ENCODE data around the gene PRR19.
A peak's percentile ranks its signal among the peaks of the same experiment; 100 is the strongest.

Gene PRR19

DNA sequence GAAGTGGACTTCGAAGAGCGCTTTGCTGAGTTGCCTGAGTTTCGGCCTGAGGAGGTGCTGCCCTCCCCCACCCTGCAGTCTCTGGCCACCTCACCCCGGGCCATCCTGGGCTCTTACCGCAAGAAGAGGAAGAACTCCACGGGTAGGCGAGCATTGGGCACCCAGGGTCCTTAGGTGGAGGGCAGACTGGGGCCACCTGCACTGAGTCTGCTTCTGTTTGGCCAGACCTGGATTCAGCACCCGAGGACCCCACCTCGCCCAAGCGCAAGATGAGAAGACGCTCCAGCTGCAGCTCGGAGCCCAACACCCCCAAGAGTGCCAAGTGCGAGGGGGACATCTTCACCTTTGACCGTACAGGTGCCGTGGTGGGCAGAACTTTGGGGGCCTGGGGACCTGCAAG is 8.0 kb upstream of the PRR19 start:
- TF ChIP-seq CTCF (conservative IDR thresholded peaks at IDR 0.05; ENCODE audit: low read length): no peak
- no peak overlapping the region for H3K4me3 ChIP-seq (ENCODE audit: low read length)

GRCh38 chr19:42294471-42295137 is 7.3 kb upstream of the PRR19 start:
- TF ChIP-seq CTCF (conservative IDR thresholded peaks at IDR 0.05; ENCODE audit: low read length): no peak
- no peak for DNase-seq (ENCODE audit: low read depth)
- no peak overlapping the region for H3K4me3 ChIP-seq (ENCODE audit: low read length)

More for the DNA sequence above, 8.0 kb upstream of the PRR19 start:
- DNase-seq (ENCODE audit: low read depth): no peak

- no peak for TF ChIP-seq CTCF (conservative IDR thresholded peaks at IDR 0.05; ENCODE audit: low read length)
- DNase-seq (ENCODE audit: low read depth): no peak
- no peak overlapping the region for H3K4me3 ChIP-seq (ENCODE audit: low read length)
These were observed 6.6 kb upstream of the PRR19 start for GRCh38 chr19:42295342-42295741.

DNA sequence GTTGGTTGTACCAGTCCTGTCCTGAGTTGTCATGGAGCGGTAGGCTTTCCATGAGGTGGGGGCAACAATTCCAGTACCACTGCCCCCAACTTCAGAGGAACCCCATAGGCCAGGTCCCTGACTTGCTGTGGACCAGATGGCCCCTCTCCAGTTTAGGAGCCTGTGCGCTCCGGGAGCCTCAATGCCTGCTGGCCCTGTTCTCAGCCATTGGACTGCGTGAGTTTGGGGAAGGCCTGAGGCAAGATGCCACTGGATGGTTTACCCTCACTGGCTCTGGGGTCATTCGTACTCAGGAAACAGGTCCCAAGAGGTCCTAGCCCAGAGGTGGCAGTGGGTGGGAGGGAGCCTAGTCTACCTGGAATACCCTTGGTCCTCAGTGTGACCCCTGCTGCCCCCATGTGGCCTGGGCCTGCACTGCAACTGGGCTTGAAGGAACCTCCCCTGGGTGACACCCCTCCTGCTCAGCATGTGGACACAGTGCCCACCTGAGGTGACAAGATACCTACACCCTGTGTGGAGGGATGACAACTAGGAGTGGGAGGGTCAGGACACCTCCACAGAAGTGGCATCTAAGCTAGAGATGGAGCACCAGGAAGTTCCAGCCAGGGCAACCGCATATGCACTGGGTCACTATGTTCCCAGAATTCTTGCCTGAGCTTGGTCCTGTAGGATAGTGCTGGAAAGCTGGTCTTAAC is 6.0 kb upstream of the PRR19 start:
- no peak overlapping the region for H3K4me3 ChIP-seq (ENCODE audit: low read length)
- DNase-seq (ENCODE audit: low read depth): peak; percentile 44
- peak; percentile 97 for TF ChIP-seq CTCF (conservative IDR thresholded peaks at IDR 0.05; ENCODE audit: low read length)

DNA sequence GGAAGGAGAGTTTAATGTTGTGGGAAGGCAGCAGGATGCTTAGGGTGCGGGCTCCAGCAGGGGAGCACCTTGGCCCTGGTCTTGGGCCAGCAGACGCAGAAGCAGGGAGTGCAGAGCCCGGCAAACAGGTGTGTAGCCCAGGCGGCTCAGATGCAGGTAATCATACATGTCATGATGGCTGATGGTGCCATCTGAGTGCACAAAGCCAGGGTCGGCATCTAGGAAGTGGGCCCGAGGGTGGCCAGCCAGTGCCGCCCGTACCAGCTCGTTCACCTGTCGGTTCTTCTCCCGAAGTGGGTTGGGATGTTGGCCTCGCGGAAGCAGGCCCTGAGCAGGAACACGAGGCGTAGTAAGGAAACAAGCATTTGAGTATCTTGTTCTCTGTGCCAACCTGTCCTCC is 4.9 kb upstream of the PRR19 start:
- no peak for TF ChIP-seq CTCF (conservative IDR thresholded peaks at IDR 0.05; ENCODE audit: low read length)
- no peak overlapping the region for H3K4me3 ChIP-seq (ENCODE audit: low read length)
- DNase-seq (ENCODE audit: low read depth): no peak

DNA sequence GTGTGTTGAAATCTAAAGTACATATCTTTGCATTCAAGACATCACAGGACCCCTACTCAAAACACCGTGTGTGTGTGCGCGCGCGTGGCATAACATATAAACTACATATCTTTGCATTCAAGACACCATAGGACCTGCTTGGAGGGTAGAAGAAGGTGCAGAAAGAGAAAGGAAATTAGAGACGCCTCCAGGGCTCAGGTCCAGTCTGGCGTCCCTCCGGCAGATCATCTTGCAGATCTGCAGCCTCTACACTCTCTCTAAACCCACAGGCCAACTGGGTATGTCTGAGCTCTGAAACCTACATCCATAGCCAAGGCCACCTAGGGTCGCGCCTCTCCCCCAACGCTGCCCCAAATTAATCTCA is 1.2 kb downstream of the PRR19 start:
- DNase-seq (ENCODE audit: low read depth): no peak
- no peak for TF ChIP-seq CTCF (conservative IDR thresholded peaks at IDR 0.05; ENCODE audit: low read length)
- no peak overlapping the region; the same call in 1 of the 2 replicates for H3K4me3 ChIP-seq (ENCODE audit: low read length)

DNA sequence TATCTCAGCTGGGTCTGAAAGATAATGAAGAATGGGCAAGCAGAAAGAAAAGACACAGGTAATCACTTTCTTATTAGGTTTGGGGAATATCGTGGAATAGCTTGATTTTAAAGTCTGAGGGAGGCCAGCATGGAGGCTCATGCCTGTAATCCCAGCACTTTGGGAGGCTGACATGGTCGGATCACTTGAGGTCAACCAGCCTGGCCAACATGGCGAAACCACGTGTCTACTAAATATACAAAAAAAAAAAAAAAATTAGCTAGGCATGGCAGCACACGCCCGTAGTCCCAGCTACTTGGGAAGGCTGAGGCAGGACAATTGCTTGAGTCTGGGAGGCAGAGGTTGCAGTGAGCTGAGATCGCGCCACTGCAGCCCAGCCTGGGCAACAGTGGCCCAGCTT is 1.9 kb downstream of the PRR19 start:
- H3K4me3 ChIP-seq (ENCODE audit: low read length): no peak overlapping the region
- DNase-seq (ENCODE audit: low read depth): no peak
- no peak for TF ChIP-seq CTCF (conservative IDR thresholded peaks at IDR 0.05; ENCODE audit: low read length)

Measured in AG10803 (cell line).